Pancreas (tissue), 10 donors: ENCODE measurements around the gene IDUA. TPM values are rescaled to one million over a fixed set of nuclear protein-coding genes. Genes with fewer than 3 reads are reported as not detected.

Experiments
- ATAC-seq, 4 donors: fragments of 200-7000 bp; cut with Tn5 transposase; one replicate each; pipeline versions ENCODE4 v1.8.0 to v1.9.1; 2020; ENCODE audit warnings: mild to moderate bottlenecking in 4 of 4, moderate library complexity in 4 of 4
- DNase-seq, 6 donors: peaks; one replicate each; pipeline ENCODE4 v3.0.0-alpha.2; 2020
- FAIRE-seq: peaks from 2 replicates; lab custom pipeline; 2012; peaks lifted over from hg19 to GRCh38; lab: Jason Lieb, UNC
- H3K27ac ChIP-seq, 4 donors: fragments of 200-600 bp; sonication (generic); 1 replicate in 3 of 4; 2 replicates in 1 of 4; pipeline versions ENCODE4 v1.5.0 to v1.8.0; 2020
- H3K27me3 ChIP-seq, 4 donors: fragments of 200-600 bp; one replicate each; pipeline ENCODE4 v1.8.0; 2021
- H3K36me3 ChIP-seq, 3 donors: fragments of 200-600 bp; sonication (generic) in 1 of 3; one replicate each; pipeline versions ENCODE4 v1.5.0 to v1.8.0; 2020 to 2021
- H3K4me1 ChIP-seq, 3 donors: fragments of 200-600 bp; one replicate each; pipeline ENCODE4 v1.8.0; 2021
- H3K4me3 ChIP-seq, 4 donors: fragments of 200-600 bp; sonication (generic) in 2 of 4; one replicate each; pipeline versions ENCODE4 v1.5.0 to v1.8.0; 2020 to 2021
- H3K9me3 ChIP-seq, 4 donors: fragments of 200-600 bp; one replicate each; pipeline ENCODE4 v1.8.0; 2021
- WGBS, 2 donors: extraction: QIAGEN DNeasy Blood & Tissue Kit; methylation state at CpG; one replicate each; pipeline ENCODE4 v1.1.7; 2013; 5-methylcytosine and 5-hydroxymethylcytosine counted together
- intact Hi-C, 3 donors: fragments of 100-400 bp; cut with DNase I; formaldehyde crosslinking; loops; one replicate each; pipeline versions ENCODE4 v1.11.1 to v1.14.2; 2022
- polyA plus RNA-seq, 2 donors: library from polyadenylated mRNA; stranded (reverse); fragments of 200-250 nt; gene quantifications; one replicate each; pipeline ENCODE4 v1.2.3, GENCODE V29; 2013
- total RNA-seq, 6 donors: library from RNA; stranded (reverse); fragmentation: NEBNext Ultra II Directional in 4 of 6; extraction: Animal tissue kit (Norgen Biotek cat#: 25700) in 4 of 6; gene quantifications; one replicate each; pipeline versions ENCODE4 v1.2.1 to v1.2.4, GENCODE V29; 2021 to 2023
- TF ChIP-seq, protein P1 (sequence below), 4 donors: fragments of 200-600 bp; sonication (generic) in 3 of 4; IDR thresholded peaks; one replicate each; pipeline versions ENCODE4 v1.5.0 to v1.8.0; 2021; ENCODE audit warnings: antibody characterized with exemption in 4 of 4
- donor health status: healthy with polysubstance abuse.
- donor health status: DM: no; HTN: no; CAD: no; lungs with moderate emphysema.
- donor health status: DM: no; HTN: no; CAD: no.
- donor health status: control.
- donor health status: control.
- donor health status: Bipolar disorder and iron deficiency.
- donor health status: DM: yes; HTN: yes; CAD: no.
- donor health status: DM: no; HTN: no; CAD: no.
- donor health status: DM: no; HTN: no; CAD: no.
- donor health status: DM: yes; HTN: yes; CAD: no.

Gene IDUA
- total and polyA plus RNA-seq, 8 donors, result 17.6 to 56.9 (median 23.3) TPM

DNA sequence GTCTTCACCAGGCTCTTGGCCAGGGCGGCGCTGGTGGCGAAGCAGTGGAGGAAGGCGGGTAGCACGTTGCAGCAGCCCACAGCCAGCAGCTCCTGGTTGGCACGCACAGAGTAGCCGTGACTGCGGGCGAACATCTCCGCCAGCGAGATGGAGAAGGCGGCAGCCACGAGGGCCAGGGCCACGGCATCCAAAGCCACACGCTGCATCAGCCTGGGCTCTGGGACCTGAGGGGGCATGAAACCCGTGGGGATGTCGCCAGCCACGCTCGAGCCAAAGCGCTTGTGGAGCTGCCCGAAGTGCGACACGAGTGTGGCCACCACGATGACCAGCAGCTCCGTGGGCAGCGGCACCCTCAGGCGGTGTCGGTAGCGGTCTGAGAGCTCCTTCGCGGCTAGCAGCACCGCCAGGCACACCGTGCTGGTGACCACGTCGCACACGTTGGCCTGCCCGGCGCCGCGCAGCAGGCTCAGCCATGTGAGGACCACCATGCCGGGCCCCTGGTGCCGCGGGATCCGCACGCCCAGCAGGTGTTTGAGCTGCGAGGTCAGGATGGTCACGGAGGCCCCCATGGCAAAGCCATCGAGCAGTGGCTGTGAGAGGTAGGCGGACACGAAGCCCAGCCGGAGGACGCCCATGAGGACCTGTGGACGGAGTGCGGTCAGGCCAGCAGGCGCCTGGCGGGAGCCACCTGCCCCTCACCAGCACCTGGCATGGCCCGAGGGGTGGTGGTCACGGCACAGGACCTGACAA, 3.1 kb downstream of the IDUA start:
- no peaks in the 10 kb centered on the region for H3K9me3 ChIP-seq
- H3K27me3 ChIP-seq, result no peaks in the 10 kb centered on the region
- TF ChIP-seq, protein P1, sequence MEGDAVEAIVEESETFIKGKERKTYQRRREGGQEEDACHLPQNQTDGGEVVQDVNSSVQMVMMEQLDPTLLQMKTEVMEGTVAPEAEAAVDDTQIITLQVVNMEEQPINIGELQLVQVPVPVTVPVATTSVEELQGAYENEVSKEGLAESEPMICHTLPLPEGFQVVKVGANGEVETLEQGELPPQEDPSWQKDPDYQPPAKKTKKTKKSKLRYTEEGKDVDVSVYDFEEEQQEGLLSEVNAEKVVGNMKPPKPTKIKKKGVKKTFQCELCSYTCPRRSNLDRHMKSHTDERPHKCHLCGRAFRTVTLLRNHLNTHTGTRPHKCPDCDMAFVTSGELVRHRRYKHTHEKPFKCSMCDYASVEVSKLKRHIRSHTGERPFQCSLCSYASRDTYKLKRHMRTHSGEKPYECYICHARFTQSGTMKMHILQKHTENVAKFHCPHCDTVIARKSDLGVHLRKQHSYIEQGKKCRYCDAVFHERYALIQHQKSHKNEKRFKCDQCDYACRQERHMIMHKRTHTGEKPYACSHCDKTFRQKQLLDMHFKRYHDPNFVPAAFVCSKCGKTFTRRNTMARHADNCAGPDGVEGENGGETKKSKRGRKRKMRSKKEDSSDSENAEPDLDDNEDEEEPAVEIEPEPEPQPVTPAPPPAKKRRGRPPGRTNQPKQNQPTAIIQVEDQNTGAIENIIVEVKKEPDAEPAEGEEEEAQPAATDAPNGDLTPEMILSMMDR (IDR thresholded peaks at IDR 0.05), result no peak
- no peak overlapping the region for H3K4me3 ChIP-seq
- ATAC-seq, result no peak
- intact Hi-C loops, result no loop called here
- no peak for FAIRE-seq
- H3K27ac ChIP-seq, result no peak overlapping the region
- WGBS, 2 donors, result 95 to 96% methylated on average over 58 of the region's 58 CpGs
- peaks cover 25 to 33% (median 27%) of the 10 kb centered on the region in 3 donors for H3K4me1 ChIP-seq
- DNase-seq, result peak in 3 of 6 donors; percentile 37 to 77 (median 51)
- no peaks in the 10 kb centered on the region for H3K36me3 ChIP-seq

- DNase-seq (peak in 3 of 6 donors; percentile 44 to 77 (median 60)), FAIRE-seq (no peak), ATAC-seq (no peak)
- 93 to 97% methylated on average over 26 of the region's 26 CpGs for WGBS, 2 donors
- H3K36me3 ChIP-seq, result no peaks in the 10 kb centered on the region
- TF ChIP-seq, protein P1 (IDR thresholded peaks at IDR 0.05), result no peak
- peaks cover 24 to 27% (median 26%) of the 10 kb centered on the region in 3 donors for H3K4me1 ChIP-seq
- no peak overlapping the region for H3K27ac ChIP-seq
- intact Hi-C loops, result no loop called here
- H3K4me3 ChIP-seq, result no peak overlapping the region
- no peaks in the 10 kb centered on the region for H3K27me3 ChIP-seq
- no peaks in the 10 kb centered on the region for H3K9me3 ChIP-seq
Observed at GRCh38 chr4:990746-991367, 4.0 kb downstream of the IDUA start.

GRCh38 chr4:991451-992296, 4.8 kb downstream of the IDUA start:
- ATAC-seq (peak in 1 of 4 donors; percentile 0), DNase-seq (peak in 5 of 6 donors; percentile 22 to 80 (median 52)), FAIRE-seq (no peak)
- peaks cover 19 to 27% (median 19%) of the 10 kb centered on the region in 3 donors for H3K4me1 ChIP-seq
- H3K36me3 ChIP-seq, result no peaks in the 10 kb centered on the region
- intact Hi-C loops, result no loop called here
- H3K9me3 ChIP-seq, result no peaks in the 10 kb centered on the region
- H3K27ac ChIP-seq, result peak overlapping the region; percentile 82 to 95 (median 92)
- TF ChIP-seq, protein P1 (IDR thresholded peaks at IDR 0.05), result no peak
- H3K4me3 ChIP-seq, result no peak overlapping the region
- no peaks in the 10 kb centered on the region for H3K27me3 ChIP-seq
- 91% methylated on average over 47 to 50 of the region's 50 CpGs for WGBS, 2 donors

DNA sequence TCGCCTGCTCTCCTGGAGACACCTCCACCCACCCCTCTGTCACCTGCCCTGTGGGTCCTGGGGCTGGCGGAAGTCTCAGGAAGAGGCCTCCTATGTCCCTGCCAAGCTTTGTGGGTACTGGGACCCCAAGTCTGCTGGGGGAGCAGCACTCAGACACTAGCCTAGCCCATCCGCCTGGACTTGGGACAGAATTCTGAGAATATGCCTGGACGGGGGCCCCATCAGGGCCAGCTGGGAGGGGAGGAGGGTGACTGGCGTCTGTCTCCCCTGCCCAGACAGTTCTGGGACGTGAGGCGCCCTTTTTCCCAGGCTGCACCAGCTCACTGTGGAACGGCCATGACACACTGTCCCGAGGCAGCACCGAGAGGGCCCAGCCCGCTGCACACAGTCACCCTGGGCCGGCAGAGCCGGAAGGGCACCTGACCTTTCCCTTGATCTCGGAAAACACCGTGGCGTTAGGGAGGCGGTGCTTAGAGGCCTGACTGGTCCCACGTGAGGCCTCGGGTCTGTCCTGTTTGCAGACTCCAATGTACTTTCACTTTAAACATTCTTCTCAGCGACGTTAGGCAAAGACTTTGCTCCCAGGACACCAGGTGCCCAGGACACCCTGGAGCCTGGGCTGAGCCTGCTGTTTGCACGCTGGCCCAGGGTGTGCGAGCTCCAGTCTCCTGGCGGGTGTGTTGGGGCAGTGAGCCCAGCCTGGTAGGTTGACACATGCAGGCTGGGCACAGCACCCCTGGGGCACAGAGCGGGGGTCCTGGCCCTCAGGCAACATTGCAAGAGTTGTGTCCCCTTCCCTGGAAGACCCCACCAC, 5.7 kb downstream of the IDUA start:
- 23% methylated on average over 25 of the region's 25 CpGs for WGBS, 2 donors
- FAIRE-seq (no peak), ATAC-seq (peak; percentile 81 to 90 (median 87)), DNase-seq (peak; percentile 84 to 93 (median 90))
- intact Hi-C loops, result no loop called here
- peaks cover 19 to 27% (median 20%) of the 10 kb centered on the region in 3 donors for H3K4me1 ChIP-seq
- H3K4me3 ChIP-seq, result peak overlapping the region in 3 of 4 donors; percentile 5 to 33 (median 32)
- TF ChIP-seq, protein P1 (IDR thresholded peaks at IDR 0.05), result no peak
- H3K27ac ChIP-seq, result peak overlapping the region; percentile 82 to 95 (median 92)
- H3K9me3 ChIP-seq, result no peaks in the 10 kb centered on the region
- H3K36me3 ChIP-seq, result no peaks in the 10 kb centered on the region
- H3K27me3 ChIP-seq, result no peaks in the 10 kb centered on the region
